H1 (cell line): ENCODE data around the gene TMEM164. TPM values are rescaled to one million over a fixed set of nuclear protein-coding genes. Genes with fewer than 3 reads are reported as not detected.

ENCODE experiments used
- CTCF ChIA-PET: fragments of 300-600 bp; sonication (Branson Sonifier 250); formaldehyde crosslinking; loops from one replicate; lab custom pipeline; 2021; ENCODE audit not compliant: partially characterized antibody; lab: Charles Lee
- POLR2A ChIA-PET: fragments of 300-600 bp; sonication (Branson Sonifier 250); formaldehyde crosslinking; loops from one replicate; lab custom pipeline; 2021; ENCODE audit warnings: inconsistent platforms; ENCODE audit not compliant: partially characterized antibody; lab: Charles Lee
- DNase-seq, 2 experiments: peaks; one replicate each; pipeline versions ENCODE4 v3.0.0 to v3.0.0-alpha.2; 2010 to 2022; ENCODE audit warnings: low spot score in 2 of 2, low read depth in 1 of 2, mixed read lengths in 1 of 2
- FAIRE-seq: peaks from 2 replicates; lab custom pipeline; 2011; peaks lifted over from hg19 to GRCh38; lab: Jason Lieb, UNC
- H2AFZ ChIP-seq: 2 replicates; pipeline ENCODE4 v1.8.1; 2012; ENCODE audit warnings: low read length, inconsistent platforms
- H2AK5ac ChIP-seq: 2 replicates; pipeline ENCODE4 v1.6.1; 2013; ENCODE audit warnings: low read depth, low read length
- H2BK120ac ChIP-seq: replicated peaks from 2 replicates; pipeline ENCODE3; 2013; ENCODE audit warnings: low read depth, low read length, inconsistent platforms
- H2BK12ac ChIP-seq: 2 replicates; pipeline ENCODE4 v1.6.1; 2013; ENCODE audit warnings: low read depth, low read length
- H2BK15ac ChIP-seq: 2 replicates; pipeline ENCODE4 v1.6.1; 2013; ENCODE audit warnings: low read length
- H2BK20ac ChIP-seq: 2 replicates; pipeline ENCODE4 v1.6.1; 2013; ENCODE audit warnings: low read length
- H2BK5ac ChIP-seq: 2 replicates; pipeline ENCODE4 v1.6.1; 2013; ENCODE audit warnings: low read depth, low read length
- H3K14ac ChIP-seq: 2 replicates; pipeline ENCODE4 v1.6.1; 2013; ENCODE audit warnings: inconsistent platforms; ENCODE audit not compliant: insufficient read length
- H3K18ac ChIP-seq: 2 replicates; pipeline ENCODE4 v1.6.1; 2013; ENCODE audit warnings: low read length; ENCODE audit errors: extremely low read depth
- H3K23ac ChIP-seq: 2 replicates; pipeline ENCODE4 v1.6.1; 2013; ENCODE audit warnings: inconsistent platforms; ENCODE audit not compliant: insufficient read length
- H3K23me2 ChIP-seq: 2 replicates; pipeline ENCODE4 v1.6.1; 2013; ENCODE audit warnings: low read depth, low read length
- H3K27ac ChIP-seq: 2 replicates; pipeline ENCODE4 v1.6.1; 2011; ENCODE audit warnings: low read depth, low read length, inconsistent platforms
- H3K27me3 ChIP-seq, 4 experiments: replicated peaks in 1 of 4; 1 replicate in 1 of 4; 2 replicates in 3 of 4; pipeline versions ENCODE4 v1.6.1 to v1.8.1; 2011 to 2013; ENCODE audit warnings: low read length in 3 of 4, mild to moderate bottlenecking in 3 of 4, inconsistent platforms in 2 of 4, mixed read lengths in 2 of 4, moderate library complexity in 1 of 4; ENCODE audit not compliant: control insufficient read depth in 3 of 4, insufficient read depth in 3 of 4; ENCODE audit errors: extremely low read depth in 1 of 4
- H3K36me3 ChIP-seq, 4 experiments: 2 replicates each; pipeline versions ENCODE4 v1.6.1 to v1.8.1; 2011 to 2013; ENCODE audit warnings: mild to moderate bottlenecking in 4 of 4, low read length in 3 of 4, moderate library complexity in 2 of 4, control low read depth in 1 of 4, inconsistent platforms in 1 of 4; ENCODE audit not compliant: insufficient read depth in 4 of 4, control insufficient read depth in 2 of 4
- H3K4ac ChIP-seq: replicated peaks from 2 replicates; pipeline ENCODE3; 2013; ENCODE audit warnings: low read length, low read depth, mixed read lengths, inconsistent platforms; ENCODE audit not compliant: insufficient read length
- H3K4me1 ChIP-seq, 4 experiments: replicated peaks in 1 of 4; 1 replicate in 1 of 4; 2 replicates in 3 of 4; pipeline versions ENCODE4 v1.6.1 to v1.8.1; 2011 to 2013; ENCODE audit warnings: low read length in 3 of 4, inconsistent platforms in 2 of 4, mixed read lengths in 1 of 4; ENCODE audit not compliant: insufficient read depth in 4 of 4, control insufficient read depth in 3 of 4
- H3K4me2 ChIP-seq, 2 experiments: 2 replicates each; pipeline versions ENCODE4 v1.6.1 to v1.8.1; 2011 to 2013; ENCODE audit warnings: low read depth in 2 of 2, low read length in 2 of 2, control low read depth in 1 of 2, inconsistent platforms in 1 of 2, mild to moderate bottlenecking in 1 of 2; ENCODE audit not compliant: insufficient read depth in 1 of 2
- H3K4me3 ChIP-seq, 4 experiments: fragments of 200-600, 300-600 bp in 1 of 4; sonication (generic), shearing (Covaris generic), sonication (Bioruptor Twin) in 1 of 4; 2 replicates each; pipeline versions ENCODE4 v1.5.1 to v1.8.1; 2011 to 2016; ENCODE audit warnings: low read length in 4 of 4, low read depth in 3 of 4, control low read depth in 2 of 4, inconsistent platforms in 2 of 4, mild to moderate bottlenecking in 2 of 4, mixed read lengths in 1 of 4, moderate library complexity in 1 of 4; ENCODE audit not compliant: insufficient read depth in 2 of 4; ENCODE audit errors: extremely low read depth in 1 of 4
- H3K56ac ChIP-seq: replicated peaks from 2 replicates; pipeline ENCODE3; 2013; ENCODE audit warnings: low read depth, mild to moderate bottlenecking, mixed read lengths, low read length, inconsistent platforms; ENCODE audit not compliant: insufficient read length
- H3K79me1 ChIP-seq: 2 replicates; pipeline ENCODE4 v1.6.1; 2013; ENCODE audit warnings: low read depth, low read length, control low read depth
- H3K79me2 ChIP-seq, 2 experiments: 2 replicates each; pipeline versions ENCODE4 v1.6.1 to v1.8.1; 2012 to 2013; ENCODE audit warnings: low read length in 2 of 2, mild to moderate bottlenecking in 2 of 2, inconsistent platforms in 1 of 2; ENCODE audit not compliant: insufficient read depth in 2 of 2, control insufficient read depth in 1 of 2
- H3K9ac ChIP-seq, 4 experiments: replicated peaks in 1 of 4; 1 replicate in 1 of 4; 2 replicates in 3 of 4; pipeline versions ENCODE4 v1.6.1 to v1.8.1; 2011 to 2013; ENCODE audit warnings: low read depth in 3 of 4, low read length in 3 of 4, control low read depth in 2 of 4, mild to moderate bottlenecking in 2 of 4, moderate library complexity in 2 of 4, inconsistent platforms in 1 of 4; ENCODE audit errors: extremely low read depth in 1 of 4
- H3K9me3 ChIP-seq, 2 experiments: 2 replicates each; pipeline versions ENCODE4 v1.6.1 to v1.8.1; 2012 to 2013; ENCODE audit warnings: mild to moderate bottlenecking in 2 of 2, moderate library complexity in 2 of 2, control low read depth in 1 of 2, inconsistent platforms in 1 of 2, low read depth in 1 of 2, low read length in 1 of 2, mixed read lengths in 1 of 2; ENCODE audit not compliant: insufficient read depth in 2 of 2
- H4K20me1 ChIP-seq, 2 experiments: replicated peaks in 1 of 2; 2 replicates each; pipeline versions ENCODE3 to v1.8.1; 2011 to 2013; ENCODE audit warnings: inconsistent platforms in 2 of 2, low read length in 2 of 2, mild to moderate bottlenecking in 1 of 2; ENCODE audit not compliant: insufficient read depth in 2 of 2, control insufficient read depth in 1 of 2
- H4K5ac ChIP-seq: 2 replicates; pipeline ENCODE4 v1.6.1; 2013; ENCODE audit warnings: low read length, low read depth, mixed read lengths, inconsistent platforms; ENCODE audit not compliant: insufficient read length
- H4K8ac ChIP-seq: 2 replicates; pipeline ENCODE4 v1.8.0; 2013; ENCODE audit warnings: mild to moderate bottlenecking, moderate library complexity, low read length, inconsistent platforms; ENCODE audit not compliant: insufficient read depth; ENCODE audit errors: extremely low read depth
- H4K91ac ChIP-seq: replicated peaks from 2 replicates; pipeline ENCODE3; 2013; ENCODE audit warnings: low read length, mixed read lengths, inconsistent platforms; ENCODE audit not compliant: insufficient read length
- SIRT6 ChIP-seq: IDR thresholded peaks from one replicate; pipeline ENCODE4 v1.7.1; 2012; ENCODE audit warnings: low read length, inconsistent platforms
- YY1 ChIP-seq: IDR thresholded peaks from 2 replicates; pipeline ENCODE4 v1.6.1; 2011; ENCODE audit warnings: low read depth, mild to moderate bottlenecking, low read length
- polyA plus RNA-seq, 7 experiments: library from polyadenylated mRNA; depleted of rRNA in 3 of 7; stranded (reverse) in 5 of 7; unstranded in 2 of 7; fragments of >200 nt in 5 of 7; fragments of 200-250 nt in 2 of 7; gene quantifications; 1 replicate in 5 of 7; 2 replicates in 1 of 7; 4 replicates in 1 of 7; pipeline versions ENCODE4 v1.2.1 to v1.2.3, GENCODE V29; 2011 to 2013; ENCODE audit warnings: missing spikeins in 2 of 7, mixed read lengths in 2 of 7
- total RNA-seq: library from RNA; stranded (reverse); fragmentation: NEBNext Ultra II Directional; extraction: Animal tissue kit (Norgen Biotek cat#: 25700); gene quantifications from 2 replicates; pipeline ENCODE4 v1.2.1, GENCODE V29; 2021

TMEM164 gene
- total and polyA plus RNA-seq, 2 of the 8 experiments (the other 6 are each of a cell fraction or from before 2014, with no cell fraction given) = 7.3 to 14.8 TPM

GRCh38 chrX:110086162-110086915, 83.4 kb downstream of the TMEM164 start:
- H3K14ac ChIP-seq = no peak overlapping the region
- CTCF ChIA-PET = interaction anchor here (0.8 kb wide), 1 partner anchor 30 kb away, joined by 3 read pairs; no protein-coding TSS in a partner anchor
- H2BK15ac ChIP-seq = no peak overlapping the region
- H3K23ac ChIP-seq = no peak overlapping the region
- H3K27me3 ChIP-seq = no peaks in the 10 kb centered on the region
- TF ChIP-seq SIRT6 (no peak), YY1 (no peak)
- H3K27ac ChIP-seq = no peak overlapping the region
- no peak overlapping the region for H2BK120ac ChIP-seq
- no peaks in the 10 kb centered on the region for H3K79me1 ChIP-seq
- no peaks in the 10 kb centered on the region for H3K36me3 ChIP-seq
- H4K20me1 ChIP-seq = no peaks in the 10 kb centered on the region
- no peak overlapping the region for H4K8ac ChIP-seq
- H3K23me2 ChIP-seq = no peaks in the 10 kb centered on the region
- H3K4ac ChIP-seq = no peak overlapping the region
- H3K79me2 ChIP-seq = no peaks in the 10 kb centered on the region
- H2BK12ac ChIP-seq = no peak overlapping the region
- no peak overlapping the region for H4K5ac ChIP-seq
- H4K91ac ChIP-seq = no peak overlapping the region
- DNase-seq (no peak), FAIRE-seq (no peak)
- H2AK5ac ChIP-seq = no peak overlapping the region
- no peaks in the 10 kb centered on the region for H3K4me1 ChIP-seq
- no peak overlapping the region for H2BK5ac ChIP-seq
- H3K18ac ChIP-seq = no peak overlapping the region
- POLR2A ChIA-PET = no interaction called here
- H3K9ac ChIP-seq = no peak overlapping the region
- H3K56ac ChIP-seq = no peak overlapping the region
- H2AFZ ChIP-seq = no peak overlapping the region
- H3K4me2 ChIP-seq = no peak overlapping the region
- H2BK20ac ChIP-seq = no peak overlapping the region
- H3K4me3 ChIP-seq = no peak overlapping the region
- no peaks in the 10 kb centered on the region for H3K9me3 ChIP-seq
